Nephron (organoid): ENCODE data around the gene SMG5.

ENCODE experiments used
- H3K27ac Mint-ChIP-seq, 3 experiments: 2 replicates each; pipeline ENCODE4 v1.8.0; 2020; ENCODE audit warnings: mixed read lengths in 3 of 3, mild to moderate bottlenecking in 2 of 3, moderate library complexity in 1 of 3
- H3K27me3 Mint-ChIP-seq: 2 replicates; pipeline ENCODE4 v1.8.0; 2021; ENCODE audit warnings: low read depth, mild to moderate bottlenecking, moderate library complexity, mixed read lengths
- H3K36me3 Mint-ChIP-seq: 2 replicates; pipeline ENCODE4 v1.8.0; 2020; ENCODE audit warnings: low read depth, mixed read lengths
- H3K4me1 Mint-ChIP-seq: 2 replicates; pipeline ENCODE4 v1.8.0; 2020; ENCODE audit warnings: mixed read lengths
- H3K4me3 Mint-ChIP-seq, 3 experiments: 2 replicates each; pipeline ENCODE4 v1.8.0; 2020; ENCODE audit warnings: mild to moderate bottlenecking in 3 of 3, mixed read lengths in 3 of 3, moderate library complexity in 2 of 3
- H3K9me3 Mint-ChIP-seq: 2 replicates; pipeline ENCODE4 v1.8.0; 2020; ENCODE audit warnings: mixed read lengths
- CTCF ChIP-seq, 3 experiments: fragments of 200-600 bp; sonication (generic); IDR thresholded peaks; one replicate each; pipeline ENCODE4 v1.5.0; 2021; ENCODE audit warnings: antibody characterized with exemption in 3 of 3; ENCODE audit not compliant: unreplicated experiment in 3 of 3

SMG5 gene

GRCh38 chr1:156230473-156230837, 52.2 kb downstream of the SMG5 start:
- Mint-ChIP-seq H3K27me3 (no peaks in the 10 kb centered on the region), H3K9me3 (no peaks in the 10 kb centered on the region), H3K4me3 (no peak overlapping the region), H3K36me3 (peaks cover 33% of the 10 kb centered on the region), H3K27ac (no peak overlapping the region), H3K4me1 (peaks cover 12% of the 10 kb centered on the region)
- TF ChIP-seq CTCF (IDR thresholded peaks at IDR 0.05; ENCODE audit: unreplicated experiment in 3 of 3), result no peak

- H3K4me1 Mint-ChIP-seq, result peaks cover 14% of the 10 kb centered on the region
- peaks cover 36% of the 10 kb centered on the region for H3K36me3 Mint-ChIP-seq
- no peak overlapping the region for H3K4me3 Mint-ChIP-seq
- H3K9me3 Mint-ChIP-seq, result no peaks in the 10 kb centered on the region
- H3K27me3 Mint-ChIP-seq, result no peaks in the 10 kb centered on the region
- TF ChIP-seq CTCF (IDR thresholded peaks at IDR 0.05; ENCODE audit: unreplicated experiment in 3 of 3), result no peak
- no peak overlapping the region for H3K27ac Mint-ChIP-seq
Measured at GRCh38 chr1:156229809-156230472, 52.7 kb downstream of the SMG5 start.

- H3K9me3 Mint-ChIP-seq, result no peaks in the 10 kb centered on the region
- H3K27ac Mint-ChIP-seq, result no peak overlapping the region
- no peak for TF ChIP-seq CTCF (IDR thresholded peaks at IDR 0.05; ENCODE audit: unreplicated experiment in 3 of 3)
- no peak overlapping the region for H3K4me3 Mint-ChIP-seq
- peaks cover 14% of the 10 kb centered on the region for H3K4me1 Mint-ChIP-seq
- H3K27me3 Mint-ChIP-seq, result no peaks in the 10 kb centered on the region
- peaks cover 34% of the 10 kb centered on the region for H3K36me3 Mint-ChIP-seq
Measured at GRCh38 chr1:156228501-156228900, 54.1 kb downstream of the SMG5 start.

GRCh38 chr1:156226782-156227181, 55.8 kb downstream of the SMG5 start:
- H3K4me3 Mint-ChIP-seq, result no peak overlapping the region
- TF ChIP-seq CTCF (IDR thresholded peaks at IDR 0.05; ENCODE audit: unreplicated experiment in 3 of 3), result no peak
- H3K36me3 Mint-ChIP-seq, result peaks cover 43% of the 10 kb centered on the region
- no peaks in the 10 kb centered on the region for H3K27me3 Mint-ChIP-seq
- H3K9me3 Mint-ChIP-seq, result no peaks in the 10 kb centered on the region
- no peak overlapping the region for H3K27ac Mint-ChIP-seq
- peaks cover 14% of the 10 kb centered on the region for H3K4me1 Mint-ChIP-seq

GRCh38 chr1:156226116-156226538, 56.5 kb downstream of the SMG5 start:
- H3K4me1 Mint-ChIP-seq, result peaks cover 14% of the 10 kb centered on the region
- peaks cover 48% of the 10 kb centered on the region for H3K36me3 Mint-ChIP-seq
- H3K27me3 Mint-ChIP-seq, result no peaks in the 10 kb centered on the region
- no peak for TF ChIP-seq CTCF (IDR thresholded peaks at IDR 0.05; ENCODE audit: unreplicated experiment in 3 of 3)
- H3K4me3 Mint-ChIP-seq, result no peak overlapping the region
- H3K9me3 Mint-ChIP-seq, result no peaks in the 10 kb centered on the region
- no peak overlapping the region for H3K27ac Mint-ChIP-seq

GRCh38 chr1:156225677-156226014, 57.0 kb downstream of the SMG5 start:
- no peak overlapping the region for H3K4me3 Mint-ChIP-seq
- H3K4me1 Mint-ChIP-seq, result peaks cover 14% of the 10 kb centered on the region
- no peaks in the 10 kb centered on the region for H3K9me3 Mint-ChIP-seq
- no peaks in the 10 kb centered on the region for H3K27me3 Mint-ChIP-seq
- TF ChIP-seq CTCF (IDR thresholded peaks at IDR 0.05; ENCODE audit: unreplicated experiment in 3 of 3), result peak in 1 of 3 experiments; percentile 7
- H3K27ac Mint-ChIP-seq, result peak overlapping the region; percentile 7 to 34 (median 22)
- H3K36me3 Mint-ChIP-seq, result peaks cover 51% of the 10 kb centered on the region
